ENCODE results near the gene C2orf81.
"Not testable (repeated sequence)": the region's sequence is repeated elsewhere in the genome, so short reads cannot be mapped to it uniquely, and the experiment has no call there.

Gene C2orf81

DNA sequence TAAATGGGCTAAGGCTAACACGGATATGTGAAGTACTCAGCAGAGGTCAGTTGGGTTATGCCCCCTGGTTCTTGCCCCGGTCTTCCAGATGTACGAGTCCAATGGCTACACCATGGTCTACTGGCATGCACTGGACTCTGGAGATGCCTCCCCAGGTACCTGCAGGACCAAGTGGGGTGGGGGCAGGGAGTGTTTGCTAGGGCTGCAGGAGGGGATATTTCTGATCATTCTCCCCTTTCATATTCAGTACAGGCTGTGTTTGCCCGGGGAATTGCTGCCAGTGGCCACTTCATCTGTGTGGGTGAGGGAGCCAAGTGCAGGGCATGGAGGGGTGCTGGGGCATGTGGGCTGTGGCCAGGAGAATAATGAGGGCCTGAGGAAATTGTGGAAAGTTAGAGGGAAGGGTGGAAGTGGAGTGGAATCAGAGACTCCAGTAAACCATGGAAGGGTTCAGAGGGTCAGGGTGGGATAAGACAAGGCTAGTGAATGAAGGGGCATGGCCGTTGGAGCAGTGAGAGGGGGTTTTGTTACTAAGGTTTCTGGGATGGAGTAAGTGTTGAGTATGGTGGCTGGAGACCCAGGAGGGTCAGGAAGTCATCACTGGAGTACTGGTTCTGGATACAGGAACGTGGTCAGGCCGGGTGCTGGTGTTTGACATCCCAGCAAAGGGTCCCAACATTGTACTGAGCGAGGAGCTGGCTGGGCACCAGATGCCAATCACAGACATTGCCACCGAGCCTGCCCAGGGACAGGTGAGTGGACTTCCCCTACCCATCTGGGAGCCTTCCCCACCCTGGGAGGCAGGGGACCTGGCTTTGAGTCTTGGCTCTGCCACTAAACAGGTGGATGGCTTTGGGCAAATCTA, 2.0 kb upstream of the C2orf81 start:
- DNase-seq: no peak

DNA sequence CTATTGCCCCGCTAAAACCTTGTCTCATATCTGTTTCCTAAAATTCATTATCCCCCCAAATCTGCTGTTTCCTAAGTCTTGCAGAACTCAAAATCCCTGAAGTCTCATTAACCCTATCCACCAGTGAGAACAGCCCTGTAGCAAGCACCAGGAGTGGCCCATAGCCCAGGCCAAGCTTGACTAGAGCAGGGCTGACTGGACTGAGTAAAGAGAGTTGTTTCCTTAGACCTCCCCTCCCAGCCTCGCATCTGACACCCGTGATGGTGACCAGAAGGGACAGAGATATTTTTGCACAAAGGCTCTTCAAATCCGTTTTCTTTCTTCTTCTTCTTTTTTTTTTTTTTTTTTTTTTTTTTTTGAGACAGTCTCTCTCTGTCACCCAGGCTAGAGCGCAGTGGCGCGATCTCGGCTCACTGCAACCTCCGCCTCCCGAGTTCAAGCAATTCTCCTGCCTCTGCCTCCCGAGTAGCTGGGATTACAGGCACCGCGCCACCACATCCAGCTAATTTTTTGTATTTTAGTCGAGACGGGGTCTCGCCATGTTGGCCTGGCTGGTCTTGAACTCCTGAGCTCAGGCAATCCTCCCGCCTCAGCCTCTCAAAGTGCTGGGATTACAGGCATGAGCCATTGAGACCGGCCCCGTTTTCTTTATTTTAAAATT, 846 bp downstream of the C2orf81 start:
- not testable (repeated sequence) for DNase-seq

DNA sequence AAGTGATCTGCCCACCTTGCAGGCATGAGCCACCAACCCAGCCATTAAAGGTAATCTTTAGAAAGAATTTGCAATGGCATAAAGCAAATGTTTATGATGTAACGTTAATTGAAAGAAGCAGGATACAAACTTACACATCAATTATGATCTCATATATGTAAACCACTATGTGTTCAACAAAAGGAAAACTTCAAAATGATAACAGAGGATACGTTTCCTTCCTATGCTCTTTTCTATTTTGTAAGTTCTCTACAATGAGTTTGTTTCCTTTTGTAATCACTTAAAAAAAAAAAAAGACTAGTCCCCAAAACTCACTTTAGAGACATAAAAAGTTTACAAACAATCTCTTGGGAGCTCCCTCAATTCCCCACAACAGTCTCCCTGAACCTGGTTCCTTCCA, 1.4 kb downstream of the C2orf81 start:
- no peak for DNase-seq

DNA sequence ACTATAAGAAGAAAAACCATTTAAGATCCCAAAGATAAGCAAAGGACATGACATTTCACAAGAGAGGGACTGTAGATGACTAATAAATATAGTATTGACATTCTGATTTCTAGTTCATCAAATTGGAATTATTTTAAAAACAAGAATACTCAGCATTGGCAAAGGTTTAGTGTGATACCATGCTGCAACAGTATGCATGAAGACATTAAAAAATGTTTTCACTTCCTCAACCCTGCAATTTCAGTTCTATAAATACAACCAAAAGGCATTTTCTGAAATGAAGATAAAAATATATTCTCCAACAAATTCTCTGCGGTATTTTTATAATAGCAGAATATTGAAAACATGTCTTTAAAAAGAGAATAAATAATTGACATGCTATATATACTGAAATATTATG, 2.1 kb downstream of the C2orf81 start:
- peak in 1 of 2 donors; percentile 36 for DNase-seq

DNA sequence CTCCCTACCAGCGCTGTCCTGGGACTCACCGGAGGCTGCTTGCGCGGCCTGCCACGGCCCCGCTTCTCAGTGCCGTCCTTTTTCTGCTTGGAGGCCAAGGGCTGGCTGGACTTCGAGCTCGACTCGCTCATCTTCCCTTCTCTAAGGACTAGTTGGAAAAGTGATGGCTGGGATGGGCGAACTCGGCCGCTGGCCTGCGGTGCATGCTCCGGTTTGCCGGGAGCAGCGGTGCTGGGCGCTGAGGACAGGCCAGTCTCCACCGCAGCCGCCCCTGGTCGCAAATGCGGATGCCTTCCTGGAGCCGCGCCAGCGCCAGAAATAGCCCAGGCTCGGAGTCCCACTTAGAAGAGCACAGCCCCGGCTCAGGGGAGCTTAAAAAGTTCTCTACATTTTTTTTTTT, 3.1 kb downstream of the C2orf81 start:
- no peak for DNase-seq

DNA sequence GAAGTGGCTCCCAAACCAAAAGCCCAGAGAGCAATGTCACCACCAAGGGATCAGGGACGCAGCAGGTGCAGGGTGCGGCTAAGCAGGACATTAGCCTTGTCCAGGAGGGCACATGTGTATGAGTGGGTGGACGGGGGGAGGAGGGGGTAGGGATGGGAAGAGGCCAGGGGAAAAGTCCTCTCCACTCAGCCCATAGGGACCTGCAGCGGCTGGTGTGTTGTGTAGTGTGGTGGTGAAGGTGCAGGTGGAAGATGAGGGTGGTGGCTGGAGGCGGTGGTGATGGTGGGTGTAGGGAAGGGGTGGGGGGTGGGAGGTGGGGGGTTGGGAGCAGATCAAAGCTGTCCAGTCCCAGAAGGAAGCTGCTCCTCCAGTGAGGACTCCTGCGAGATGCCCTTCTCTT, 3.7 kb downstream of the C2orf81 start:
- no peak for DNase-seq

DNA sequence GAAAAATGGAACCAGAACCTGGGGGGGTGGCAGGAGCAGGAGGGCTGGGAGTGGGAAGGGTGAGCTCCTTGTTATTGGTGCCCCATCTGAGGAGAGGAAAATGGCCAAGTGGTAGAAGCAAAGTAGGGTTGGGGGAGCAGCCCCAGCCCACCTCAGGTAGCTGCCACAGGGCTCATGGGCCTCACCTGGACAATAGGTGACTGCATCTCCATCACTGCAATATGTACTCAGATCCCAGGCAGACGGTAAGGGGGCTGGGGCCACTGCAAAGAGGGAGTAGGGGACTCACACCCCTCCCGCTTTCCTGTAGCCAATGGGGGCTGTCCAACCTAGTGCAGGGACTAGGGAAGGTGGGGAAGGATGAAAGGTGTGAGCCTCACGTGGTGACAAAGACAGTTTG, 4.2 kb downstream of the C2orf81 start:
- no peak for DNase-seq

DNA sequence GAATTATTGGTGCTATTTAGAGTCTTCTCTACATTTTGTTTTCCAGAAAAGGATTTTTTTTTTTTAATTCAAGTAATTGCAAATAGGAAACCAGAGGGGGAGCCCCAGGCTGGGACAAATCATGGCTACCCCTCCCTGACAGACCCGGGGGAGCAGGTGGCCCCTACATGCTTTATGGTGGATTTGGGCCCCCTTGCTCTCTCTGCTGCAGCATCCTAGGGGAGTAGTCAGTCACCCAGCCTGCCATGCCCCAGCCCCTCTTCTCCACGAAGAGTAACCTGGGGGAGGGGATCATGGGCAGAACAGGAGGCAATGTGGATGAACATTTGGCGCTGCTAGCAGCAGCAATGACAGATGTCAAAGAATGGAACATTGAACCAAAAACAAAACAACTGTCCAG, 4.6 kb downstream of the C2orf81 start:
- DNase-seq: no peak

DNA sequence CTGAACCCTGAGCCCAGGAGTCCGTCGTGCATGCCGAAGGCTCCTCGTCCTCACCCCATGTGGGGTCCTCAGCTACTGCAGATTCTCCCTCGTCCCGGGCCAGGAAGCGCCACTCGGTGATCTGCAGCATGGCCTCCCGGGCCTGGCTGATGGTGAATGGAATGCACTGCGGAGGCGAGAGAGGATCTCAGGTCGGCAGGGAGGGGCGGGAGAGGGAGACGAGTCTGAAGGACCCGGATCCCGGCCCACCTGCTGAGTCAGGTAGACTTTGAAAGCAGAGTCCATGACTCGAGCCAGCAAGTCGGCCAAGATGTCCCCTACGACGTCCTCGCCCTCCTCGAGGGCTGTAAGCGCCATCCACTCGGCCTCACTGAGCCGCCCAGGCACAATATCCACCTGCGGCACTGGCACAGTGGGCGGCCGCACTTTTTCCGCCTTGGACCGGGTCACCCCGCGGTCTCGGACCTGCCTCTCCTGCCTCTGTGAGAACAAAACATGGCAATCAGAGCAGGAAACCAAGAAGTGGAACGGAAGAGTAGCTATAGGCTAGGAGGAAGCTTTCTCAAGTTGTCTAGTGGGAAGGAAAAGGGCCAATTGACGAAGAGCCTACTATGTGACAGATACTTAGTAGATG, 5.5 kb downstream of the C2orf81 start:
- no peak for DNase-seq

DNA sequence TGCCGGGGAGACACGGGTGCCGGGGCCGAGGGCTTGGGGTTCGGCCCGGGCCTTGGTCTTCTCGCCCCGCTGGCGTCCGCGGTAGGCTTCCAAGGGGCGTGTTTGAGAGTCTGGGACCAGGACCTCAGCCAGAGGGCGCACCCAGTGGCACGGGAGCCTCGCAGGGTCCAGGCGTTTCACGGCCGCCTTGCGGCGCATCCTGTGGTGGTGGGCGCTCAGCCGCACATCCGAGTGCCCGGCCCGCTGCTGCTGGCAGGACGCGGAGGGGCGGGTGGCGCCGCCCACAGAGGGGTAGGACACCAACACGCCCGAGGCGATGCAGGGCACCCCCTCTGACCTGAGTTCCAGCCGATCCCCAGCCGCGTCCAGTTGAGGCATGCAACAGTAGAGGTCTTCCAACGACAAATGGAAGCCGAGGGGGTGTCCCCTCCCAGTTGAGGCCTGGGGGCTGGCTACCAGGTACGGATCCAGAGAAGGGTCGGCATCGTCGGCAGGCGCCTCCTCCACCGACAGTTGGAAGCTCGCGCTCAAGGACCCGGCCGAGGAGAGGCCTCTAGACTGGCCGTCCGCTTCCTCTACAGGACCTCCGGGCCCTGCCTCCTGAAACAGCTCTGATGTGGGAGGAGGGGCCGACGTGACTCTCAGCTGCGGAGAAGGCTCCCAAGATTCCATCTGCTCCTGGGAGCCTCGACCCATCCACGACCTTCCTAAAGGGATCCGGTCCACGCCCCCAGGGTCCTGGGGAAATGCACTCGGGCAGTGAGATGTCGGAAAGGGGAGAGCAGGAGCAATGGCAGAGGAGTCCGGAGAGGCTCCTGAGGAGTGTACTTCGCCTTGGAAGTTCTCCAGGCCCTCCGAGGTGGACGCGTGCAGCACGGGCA, 6.3 kb downstream of the C2orf81 start:
- peak in 1 of 2 donors; percentile 26 for DNase-seq

DNA sequence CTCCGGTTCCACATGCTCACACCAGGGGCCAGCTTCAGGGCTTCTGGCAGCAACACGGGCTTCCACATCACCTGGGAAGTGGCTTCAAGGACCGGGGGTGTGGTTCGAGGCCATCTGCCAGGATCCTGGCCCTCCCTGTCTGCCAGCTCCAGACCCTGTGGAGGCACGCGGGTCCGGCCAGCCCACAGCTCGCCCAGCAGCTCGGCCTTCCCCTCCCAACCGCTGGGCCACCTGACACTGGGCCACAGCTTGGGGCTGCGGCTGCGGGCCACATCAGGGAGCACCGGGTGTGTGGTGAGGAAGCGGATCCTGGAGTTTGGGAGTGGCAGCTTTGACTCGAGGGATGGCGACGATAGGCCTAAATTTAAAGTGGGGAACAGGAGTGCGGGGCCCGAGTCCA, 7.0 kb downstream of the C2orf81 start:
- DNase-seq: no peak

DNA sequence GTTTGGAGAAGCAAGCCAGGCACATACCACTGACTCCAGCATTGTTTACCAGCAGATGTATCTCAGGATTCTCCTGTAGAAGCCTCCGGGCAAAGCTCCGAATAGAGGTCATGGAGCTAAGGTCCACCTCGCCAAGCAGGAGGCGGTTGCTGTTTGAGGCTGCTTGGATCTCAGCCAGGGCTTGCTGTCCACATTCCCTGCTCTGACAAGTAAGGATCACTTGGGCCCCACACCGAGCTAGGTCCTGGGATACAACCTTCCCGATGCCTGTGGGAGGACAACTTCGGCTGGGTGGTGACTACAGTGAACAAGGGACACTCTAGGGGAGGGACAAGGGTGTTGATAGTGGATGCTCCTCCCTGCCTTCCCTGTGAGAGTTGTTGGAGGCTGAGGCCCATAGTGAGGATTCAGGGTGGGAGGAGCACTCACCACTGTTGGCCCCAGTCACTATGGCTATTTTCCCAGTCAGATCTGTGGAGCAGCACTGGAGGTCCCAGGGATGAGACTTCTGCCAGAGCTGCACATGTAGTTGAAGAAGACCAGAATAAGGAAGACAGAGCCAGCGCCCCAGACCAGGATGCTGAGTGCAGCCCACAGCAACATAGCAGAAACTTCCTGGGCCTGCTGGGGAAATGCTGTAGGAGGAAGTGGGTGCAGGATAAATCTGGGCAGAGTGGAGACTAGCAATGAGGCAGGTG, 8.3 kb downstream of the C2orf81 start:
- DNase-seq: peak in 1 of 2 donors; percentile 24

DNA sequence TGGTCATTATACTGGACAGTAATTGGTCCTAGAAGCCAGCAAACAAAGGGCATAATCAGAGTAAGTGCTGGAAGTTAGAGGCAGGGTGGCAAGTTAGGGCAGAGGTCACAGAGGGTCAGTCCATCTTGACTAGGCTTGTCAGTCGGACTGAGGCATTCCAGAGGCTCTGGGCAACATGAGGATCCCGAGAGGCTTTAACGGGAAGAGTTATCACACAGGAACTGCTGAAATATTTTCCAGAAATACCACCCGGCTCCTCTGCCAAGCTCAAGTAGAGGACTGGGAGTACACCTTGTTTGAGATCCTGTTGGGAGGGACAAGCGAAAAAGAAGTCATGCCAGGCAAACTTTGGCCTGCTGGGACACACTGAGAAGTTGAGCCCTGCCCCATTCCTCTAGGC, 13.7 kb downstream of the C2orf81 start:
- DNase-seq: no peak

DNA sequence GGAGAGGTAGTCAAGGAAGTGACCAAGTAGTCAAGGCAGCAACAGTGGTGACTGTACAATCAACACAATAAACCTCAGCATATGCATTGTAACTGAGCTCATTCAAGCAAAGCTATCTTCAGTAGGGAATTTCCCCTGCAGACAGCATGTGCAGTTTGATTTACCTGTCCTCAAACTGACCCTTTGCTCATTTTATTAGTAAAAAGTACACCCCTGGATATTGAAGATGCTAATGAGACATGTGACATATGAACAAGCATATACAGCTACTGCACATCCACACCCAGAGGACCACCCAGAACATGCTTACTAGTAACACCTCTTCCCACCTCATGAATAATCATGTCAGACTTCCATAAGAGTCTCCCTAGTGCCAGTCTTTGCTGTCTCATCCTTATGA, 15.4 kb downstream of the C2orf81 start:
- no peak for DNase-seq

DNA sequence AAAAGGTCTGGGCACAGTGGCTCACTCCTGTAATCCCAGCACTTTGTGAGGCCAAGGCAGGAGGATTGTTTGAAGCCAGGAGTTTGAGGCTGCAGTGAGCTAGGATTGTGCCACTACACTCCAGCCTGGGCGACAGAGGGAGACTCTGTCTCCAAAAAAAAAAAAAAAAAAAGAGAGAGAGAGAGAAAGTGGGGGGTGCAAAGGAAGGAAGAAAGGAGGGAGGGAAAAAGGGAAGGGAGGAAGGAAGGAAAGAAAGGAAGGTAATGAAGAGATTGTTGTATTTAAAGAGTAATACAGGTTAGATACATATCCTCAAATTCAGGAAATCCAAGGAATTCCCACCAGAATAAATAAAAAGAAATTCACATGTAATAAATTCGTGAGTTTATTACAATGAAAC, 19.5 kb downstream of the C2orf81 start:
- DNase-seq: no peak

DNA sequence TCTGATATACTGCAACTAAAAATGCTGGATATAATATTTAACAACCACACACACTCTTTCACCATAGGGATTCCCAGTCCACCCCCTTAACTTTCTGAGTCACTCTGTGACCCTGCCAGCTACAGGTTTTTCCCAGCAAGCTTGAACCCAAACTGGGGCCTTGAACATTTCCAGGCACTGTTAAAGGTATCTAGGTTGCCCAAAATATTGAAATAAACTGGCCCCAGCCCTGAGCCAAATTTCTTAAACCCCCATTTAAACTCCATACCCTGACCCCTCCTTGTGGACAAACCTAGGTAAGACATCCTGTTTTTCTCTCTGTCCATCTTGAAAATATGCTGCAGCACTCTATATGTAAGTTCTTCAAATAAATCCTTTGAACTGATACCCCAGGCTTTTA, 21.6 kb downstream of the C2orf81 start:
- peak; percentile 11 to 48 for DNase-seq

DNA sequence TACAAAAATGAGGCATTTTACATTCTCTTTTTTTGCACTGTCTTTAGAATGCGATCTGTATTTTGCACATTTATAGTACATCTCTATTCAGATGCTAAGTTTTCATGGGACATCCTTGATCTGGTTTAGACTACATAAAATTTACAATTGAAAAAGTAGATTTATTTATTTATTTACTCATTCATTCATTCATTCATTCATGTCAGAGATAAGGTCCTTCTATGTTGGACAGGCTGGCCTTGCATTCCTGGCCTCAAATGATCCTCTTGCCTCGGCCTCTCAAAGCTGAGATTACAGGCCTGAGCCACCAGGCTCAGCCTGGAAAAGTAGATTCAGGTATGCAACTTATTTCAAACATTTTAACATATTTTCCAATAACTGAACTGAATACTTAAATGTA, 25.3 kb downstream of the C2orf81 start:
- DNase-seq: no peak

DNA sequence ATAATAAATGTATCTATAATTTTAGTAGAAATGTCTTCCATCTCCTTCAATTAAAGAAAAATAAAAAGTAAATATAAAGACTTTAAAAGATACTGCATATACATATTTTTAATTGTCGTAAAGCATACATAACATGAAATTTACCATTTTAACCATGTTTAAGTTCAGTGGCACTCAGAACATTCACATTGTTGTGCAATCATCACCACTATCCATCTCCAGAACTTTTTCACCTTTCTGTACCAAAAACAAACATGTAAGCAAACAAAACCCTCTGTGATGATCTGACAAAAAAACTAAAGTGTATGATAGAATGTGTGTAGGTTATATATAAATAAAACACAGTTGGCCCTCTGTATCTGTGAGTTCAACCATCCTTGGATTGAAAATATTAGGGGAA, 27.9 kb downstream of the C2orf81 start:
- no peak for DNase-seq

DNA sequence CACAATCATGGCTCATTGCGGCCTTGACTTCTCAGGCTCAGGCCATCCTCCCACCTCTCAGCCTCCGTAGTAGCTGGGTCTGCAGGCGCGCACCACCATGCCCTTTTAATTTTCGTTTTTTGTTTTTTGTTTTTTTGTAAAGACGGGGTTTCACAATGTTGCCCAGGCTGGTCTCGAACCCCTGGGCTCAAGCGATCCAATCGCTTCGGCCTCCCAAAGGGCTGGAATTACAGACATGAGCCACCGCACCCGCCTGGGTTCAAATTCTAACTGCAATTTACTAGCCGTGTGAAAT, 29.0 kb downstream of the C2orf81 start:
- DNase-seq: no peak

DNA sequence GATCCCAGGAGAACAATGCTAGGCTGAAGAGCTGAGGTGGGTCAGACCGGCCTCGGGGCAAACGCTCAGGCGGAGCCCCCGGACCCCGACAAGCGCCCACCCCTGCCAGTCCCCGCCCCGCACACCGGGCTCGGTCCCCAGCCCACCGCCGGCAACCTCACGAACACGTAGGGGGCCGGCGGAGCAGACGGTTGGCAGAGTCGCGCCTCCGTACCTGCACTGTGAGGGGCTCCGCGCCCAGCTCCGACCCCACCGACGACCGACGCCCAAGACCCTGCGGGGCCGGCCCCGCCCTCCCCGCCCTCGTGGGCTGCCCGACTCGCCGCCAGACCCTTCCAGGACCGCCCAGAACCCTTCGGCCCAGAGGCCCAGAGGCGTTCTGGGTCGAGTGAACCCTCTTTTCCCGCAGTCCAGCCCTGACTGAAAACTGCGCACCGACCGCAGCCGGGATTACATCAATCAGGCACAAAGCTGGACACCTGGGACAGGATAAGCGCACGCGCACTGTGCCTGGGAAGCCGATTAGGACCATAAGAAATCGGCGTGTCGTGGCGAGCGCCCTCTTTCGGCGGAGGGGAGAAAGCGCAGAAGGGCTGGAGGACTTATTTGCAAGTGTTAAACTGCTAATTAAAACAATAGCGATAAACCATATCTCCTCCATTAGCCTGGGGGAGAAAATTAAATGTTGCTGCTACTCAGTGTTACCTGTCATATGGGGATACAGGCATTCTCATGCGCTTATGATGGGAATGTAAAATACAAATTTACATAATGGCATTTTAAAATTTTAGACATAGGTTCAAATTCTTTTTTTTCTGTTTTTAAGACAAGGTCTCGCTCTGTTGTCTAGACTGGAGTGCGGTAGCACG, 29.6 kb downstream of the C2orf81 start:
- peak; percentile 95 to 96 for DNase-seq

DNA sequence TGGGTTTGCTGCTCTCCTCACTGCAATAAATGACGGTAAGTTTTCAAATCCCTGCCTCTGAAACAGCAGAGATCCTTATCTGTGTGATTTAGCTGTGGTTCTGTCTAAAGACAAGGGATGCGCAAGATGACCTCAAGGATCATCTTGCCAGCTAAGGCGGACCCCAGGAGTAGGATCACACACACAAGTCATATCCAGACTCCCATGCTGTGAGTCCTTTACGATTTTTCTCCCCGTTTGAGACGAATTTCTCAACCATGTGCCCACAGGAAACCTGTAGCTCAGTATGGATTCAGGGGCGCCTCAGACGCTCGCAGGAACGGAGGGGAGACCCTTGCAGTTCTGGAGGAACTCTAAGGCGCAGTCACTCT, 30.2 kb downstream of the C2orf81 start:
- no peak for DNase-seq
